Right lobe of liver (tissue), 6 donors: ENCODE results near the gene ASB16. TPM values are rescaled to one million over a fixed set of nuclear protein-coding genes. Genes with fewer than 3 reads are reported as not detected.

Source experiments
- ATAC-seq, 4 donors: fragments of 200-7000 bp; cut with Tn5 transposase; one replicate each; pipeline ENCODE4 v1.9.1; 2020; ENCODE audit warnings: mild to moderate bottlenecking in 4 of 4, moderate library complexity in 4 of 4
- DNase-seq, 3 donors: peaks; one replicate each; pipeline ENCODE4 v3.0.0-alpha.2; 2020
- H3K27ac ChIP-seq, 3 donors: fragments of 200-600 bp; one replicate each; pipeline ENCODE4 v1.8.0; 2022
- H3K27me3 ChIP-seq, 2 donors: fragments of 200-600 bp; one replicate each; pipeline ENCODE4 v1.8.0; 2022
- H3K36me3 ChIP-seq, 4 donors: fragments of 200-600 bp; sonication (generic) in 1 of 4; one replicate each; pipeline versions ENCODE4 v1.5.1 to v1.8.0; 2017 to 2022; ENCODE audit warnings: control low read depth in 1 of 4
- H3K4me1 ChIP-seq, 4 donors: fragments of 200-600 bp; sonication (generic) in 1 of 4; one replicate each; pipeline versions ENCODE4 v1.5.1 to v1.8.0; 2017 to 2022; ENCODE audit warnings: control low read depth in 1 of 4
- H3K4me3 ChIP-seq, 3 donors: fragments of 200-600 bp; one replicate each; pipeline ENCODE4 v1.8.0; 2022
- H3K9me3 ChIP-seq, 4 donors: fragments of 200-600 bp; sonication (generic) in 1 of 4; one replicate each; pipeline versions ENCODE4 v1.5.1 to v1.8.0; 2017 to 2022; ENCODE audit warnings: control low read depth in 1 of 4
- CTCF ChIP-seq, 4 donors: fragments of 200-600 bp in 3 of 4; fragments of 450-650 bp in 1 of 4; IDR thresholded peaks; one replicate each; pipeline versions ENCODE4 v1.5.1 to v1.8.0; 2016 to 2022; ENCODE audit warnings: antibody characterized with exemption in 4 of 4, mild to moderate bottlenecking in 2 of 4
- POLR2A ChIP-seq: fragments of 450-650 bp; IDR thresholded peaks from one replicate; pipeline ENCODE4 v1.6.1; 2017; ENCODE audit warnings: antibody characterized with exemption, mild to moderate bottlenecking
- WGBS: methylation state at CpG from one replicate; pipeline ENCODE4 v1.1.6; 2018; ENCODE audit warnings: low coverage, low lambda C conversion rate; ENCODE audit not compliant: insufficient coverage; ENCODE audit errors: missing lambda C conversion rate; 5-methylcytosine and 5-hydroxymethylcytosine counted together
- intact Hi-C, 2 donors: fragments of 100-400 bp; cut with DNase I; formaldehyde crosslinking; loops; one replicate each; pipeline versions ENCODE4 v1.11.2 to v1.14.1; 2022
- total RNA-seq, 6 experiments: library from RNA; depleted of rRNA in 2 of 6; stranded (reverse); fragments of >200 nt in 2 of 6; fragmentation: NEBNext Ultra II Directional in 3 of 6; extraction: Animal tissue kit (Norgen Biotek cat#: 25700) in 3 of 6; gene quantifications; one replicate each; pipeline versions ENCODE4 v1.1.0 to v1.2.4, GENCODE V29; 2016 to 2023
- donor health status: DM: no; HTN: yes; CAD: no.
- donor health status: DM: no; HTN: no; CAD: no.
- donor health status: DM: no; HTN: no; CAD: no.
- donor health status: DM: no; HTN: yes; CAD: no.
- donor health status: DM: no; HTN: yes; CAD: no.

ASB16 gene
- total RNA-seq, 6 experiments from 2014 or later, result 1.5 TPM; not detected in 5

- DNase-seq (no peak), ATAC-seq (no peak)
- H3K9me3 ChIP-seq, result no peaks in the 10 kb centered on the region
- intact Hi-C loops, result loop anchor here in 1 of 2 donors (10.0 kb wide), 1 partner anchor 56 kb away; no protein-coding TSS in a partner anchor
- no peaks in the 10 kb centered on the region for H3K27me3 ChIP-seq
- H3K4me3 ChIP-seq, result no peak overlapping the region
- no peak overlapping the region for H3K27ac ChIP-seq
- H3K4me1 ChIP-seq, result peaks cover 0 to 11% (median 6%) of the 10 kb centered on the region in 4 donors
- no peak for TF ChIP-seq POLR2A
- 74% methylated on average over 4 of the region's 10 CpGs for WGBS
- H3K36me3 ChIP-seq, result peaks cover 0 to 38% (median 13%) of the 10 kb centered on the region in 4 donors
These were observed 20.0 kb downstream of the ASB16 start for GRCh38 chr17:44190481-44190880.

- ATAC-seq (no peak), DNase-seq (no peak)
- Histone ChIP-seq H3K27me3 (no peaks in the 10 kb centered on the region), H3K27ac (no peak overlapping the region), H3K4me3 (no peak overlapping the region), H3K36me3 (peaks cover 0 to 45% (median 16%) of the 10 kb centered on the region in 4 donors), H3K9me3 (no peaks in the 10 kb centered on the region), H3K4me1 (peaks cover 0 to 9% (median 5%) of the 10 kb centered on the region in 4 donors)
- WGBS, result 78% methylated on average over 5 of the region's 5 CpGs
- intact Hi-C loops, result loop anchor here in 1 of 2 donors (10.0 kb wide), 1 partner anchor 57 kb away; no protein-coding TSS in a partner anchor
- TF ChIP-seq CTCF (IDR thresholded peaks at IDR 0.05), result no peak
- no peak for TF ChIP-seq POLR2A
These were observed 20.9 kb downstream of the ASB16 start for GRCh38 chr17:44191369-44191768.

- no peaks in the 10 kb centered on the region for H3K9me3 ChIP-seq
- peaks cover 0 to 9% (median 5%) of the 10 kb centered on the region in 4 donors for H3K4me1 ChIP-seq
- H3K36me3 ChIP-seq, result peaks cover 0 to 50% (median 16%) of the 10 kb centered on the region in 4 donors
- TF ChIP-seq POLR2A, result no peak
- no peak for DNase-seq
- H3K4me3 ChIP-seq, result no peak overlapping the region
- whole genome bisulfite sequencing, result 70% methylated on average over 2 of the region's 7 CpGs
- H3K27me3 ChIP-seq, result no peaks in the 10 kb centered on the region
- H3K27ac ChIP-seq, result no peak overlapping the region
- intact Hi-C loops, result loop anchor here in 1 of 2 donors (10.0 kb wide), 1 partner anchor 57 kb away; no protein-coding TSS in a partner anchor
- ATAC-seq, result peak in 1 of 4 donors; percentile 18
These were observed 21.5 kb downstream of the ASB16 start for GRCh38 chr17:44191941-44192496.

GRCh38 chr17:44192750-44193149, 22.2 kb downstream of the ASB16 start:
- Histone ChIP-seq H3K27ac (no peak overlapping the region), H3K4me1 (peaks cover 0 to 7% (median 2%) of the 10 kb centered on the region in 4 donors), H3K9me3 (no peaks in the 10 kb centered on the region), H3K36me3 (peaks cover 0 to 54% (median 16%) of the 10 kb centered on the region in 4 donors), H3K4me3 (no peak overlapping the region), H3K27me3 (no peaks in the 10 kb centered on the region)
- intact Hi-C loops, result loop anchor here in 1 of 2 donors (10.0 kb wide), 1 partner anchor 58 kb away; no protein-coding TSS in a partner anchor
- DNase-seq, result no peak
- WGBS, result no CpG with 5 or more reads among the region's 5 CpGs
- no peak for ATAC-seq
- TF ChIP-seq CTCF (IDR thresholded peaks at IDR 0.05) (no peak), POLR2A (no peak)

- WGBS, result 83% methylated on average over 2 of the region's 14 CpGs
- no peak for TF ChIP-seq CTCF (IDR thresholded peaks at IDR 0.05)
- TF ChIP-seq POLR2A, result no peak
- H3K27ac ChIP-seq, result no peak overlapping the region
These were observed 23.0 kb downstream of the ASB16 start for GRCh38 chr17:44193326-44194084.

More at GRCh38 chr17:44193326-44194084, 23.0 kb downstream of the ASB16 start:
- intact Hi-C loops, result loop anchor here in 1 of 2 donors (10.0 kb wide), 1 partner anchor 59 kb away; no protein-coding TSS in a partner anchor
- peaks cover 0 to 54% (median 16%) of the 10 kb centered on the region in 4 donors for H3K36me3 ChIP-seq
- H3K4me3 ChIP-seq, result no peak overlapping the region
- DNase-seq (peak in 1 of 3 donors; percentile 46), ATAC-seq (no peak)
- no peaks in the 10 kb centered on the region for H3K27me3 ChIP-seq
- H3K9me3 ChIP-seq, result no peaks in the 10 kb centered on the region
- H3K4me1 ChIP-seq, result peaks cover 0 to 3% (median 0%) of the 10 kb centered on the region in 4 donors
